Middle frontal gyrus (tissue), 1 donor: Measurements from ENCODE around the gene PGPEP1.
"Not testable (repeated sequence)": the region's sequence is repeated elsewhere in the genome, so short reads cannot be mapped to it uniquely, and the experiment has no call there.

Source experiments
- DNase-seq: peaks from one replicate; pipeline ENCODE4 v3.0.0-alpha.2; 2015; ENCODE audit warnings: low spot score; ENCODE audit errors: extremely low spot score

The PGPEP1 gene

DNA sequence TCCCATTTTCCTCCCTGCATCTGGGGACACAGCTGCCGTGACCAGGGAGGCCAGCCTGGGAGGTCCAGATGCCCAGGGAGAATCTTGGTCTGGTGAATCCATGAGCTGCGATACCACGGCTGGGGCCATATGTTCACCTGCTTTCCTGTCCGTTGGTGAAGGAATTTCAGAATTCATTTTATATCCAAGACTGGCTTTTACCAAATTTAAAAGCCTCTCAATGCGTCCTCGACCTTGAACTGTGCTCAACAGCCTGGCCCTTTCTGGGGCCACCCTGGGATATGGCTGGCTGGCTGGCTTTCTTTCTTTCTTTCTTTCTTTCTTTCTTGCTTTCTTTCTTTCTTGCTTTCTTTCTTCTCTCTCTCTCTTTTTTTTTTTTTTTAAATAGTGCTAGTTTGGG lies 23.4 kb downstream of the PGPEP1 start:
- no peak for DNase-seq

GRCh38 chr19:18364277-18364825 lies 24.0 kb downstream of the PGPEP1 start:
- DNase-seq = not testable (repeated sequence)

DNA sequence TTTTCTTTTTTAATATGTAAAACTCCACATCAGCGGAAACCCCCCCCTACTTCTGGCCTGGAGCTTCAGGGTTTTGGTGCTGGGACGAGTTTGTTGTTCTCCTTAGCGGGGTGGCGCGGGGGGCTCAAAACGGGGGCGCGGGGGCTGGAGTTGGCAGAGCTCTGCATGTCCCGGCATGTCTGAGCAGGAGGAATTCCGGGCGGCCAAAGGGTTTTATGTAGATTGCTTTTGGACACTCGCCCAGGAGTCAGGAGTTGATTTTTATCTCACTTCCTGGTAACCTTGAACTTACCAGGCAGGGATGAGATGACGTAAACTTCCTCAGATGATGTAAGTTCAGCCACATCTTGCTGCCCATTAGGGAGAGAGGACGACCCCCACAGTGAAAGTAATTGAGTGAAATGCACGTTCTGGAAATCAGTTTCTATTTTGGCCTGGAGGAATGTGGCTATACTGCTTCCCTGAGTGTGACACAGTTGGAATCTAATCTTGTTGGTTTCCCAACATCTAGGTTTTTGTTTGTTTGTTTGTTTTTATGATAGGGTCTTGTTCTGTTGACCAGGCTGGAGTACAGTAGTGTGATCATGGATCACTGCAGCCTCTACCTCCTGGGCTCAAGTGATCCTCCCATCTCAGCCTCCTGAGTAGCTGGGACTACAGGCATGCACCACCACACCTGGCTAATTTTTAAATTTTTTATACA lies 24.6 kb downstream of the PGPEP1 start:
- DNase-seq = no peak

DNA sequence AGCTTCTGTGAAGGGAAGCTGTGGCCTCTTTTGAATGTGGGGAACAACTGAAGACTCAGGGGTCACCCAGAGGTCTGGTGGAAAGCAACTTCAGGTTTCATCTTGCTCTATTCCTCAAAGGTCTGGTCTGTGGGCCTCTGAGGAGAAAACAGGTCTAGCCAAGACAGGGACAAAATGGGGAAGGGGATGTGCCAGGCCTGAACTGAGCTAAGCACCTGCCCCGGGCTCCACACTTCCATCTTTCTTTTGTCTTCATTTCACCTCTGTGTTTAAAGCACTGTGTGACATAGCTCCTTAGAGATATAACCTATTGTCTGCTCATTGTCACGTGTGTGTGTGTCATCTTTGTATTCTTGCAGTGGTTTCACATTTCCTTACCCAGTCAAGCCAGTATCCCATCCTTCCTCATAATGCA lies 25.6 kb downstream of the PGPEP1 start:
- DNase-seq = no peak

DNA sequence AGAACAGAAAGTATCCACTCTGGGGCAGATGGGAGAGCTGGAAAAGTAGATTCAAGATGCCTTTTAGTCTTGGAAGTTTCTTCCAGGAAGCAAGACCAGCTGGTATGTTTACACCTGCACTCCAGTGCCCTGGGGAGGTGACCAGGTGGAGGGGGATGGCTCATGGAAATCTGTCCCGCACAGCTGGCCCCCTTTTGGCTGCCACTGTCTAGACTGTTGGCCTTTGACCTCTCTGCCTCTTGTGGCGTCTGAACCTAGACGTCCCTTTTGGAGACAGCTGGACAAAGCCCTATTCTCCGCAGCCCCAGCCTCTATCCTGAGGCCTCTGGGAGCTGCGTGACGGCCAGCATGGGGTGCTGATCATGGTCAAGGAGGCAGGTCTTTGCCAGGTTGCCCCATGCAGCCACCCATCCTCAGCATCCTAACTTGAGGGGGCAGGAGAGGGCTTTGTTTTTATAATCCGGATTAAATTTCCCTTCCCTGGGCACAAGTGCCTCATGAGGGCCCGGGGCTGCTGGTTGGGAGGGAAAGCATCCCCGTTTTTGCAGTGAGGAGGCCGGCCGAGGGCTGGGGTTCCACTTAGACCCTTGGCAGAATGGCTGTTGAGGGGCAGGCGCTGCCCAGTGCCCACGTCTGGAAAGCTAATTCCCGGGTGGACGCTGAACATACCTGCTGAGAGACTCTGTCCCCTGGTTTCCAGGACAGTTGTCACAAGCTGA lies 28.3 kb downstream of the PGPEP1 start:
- no peak for DNase-seq

DNA sequence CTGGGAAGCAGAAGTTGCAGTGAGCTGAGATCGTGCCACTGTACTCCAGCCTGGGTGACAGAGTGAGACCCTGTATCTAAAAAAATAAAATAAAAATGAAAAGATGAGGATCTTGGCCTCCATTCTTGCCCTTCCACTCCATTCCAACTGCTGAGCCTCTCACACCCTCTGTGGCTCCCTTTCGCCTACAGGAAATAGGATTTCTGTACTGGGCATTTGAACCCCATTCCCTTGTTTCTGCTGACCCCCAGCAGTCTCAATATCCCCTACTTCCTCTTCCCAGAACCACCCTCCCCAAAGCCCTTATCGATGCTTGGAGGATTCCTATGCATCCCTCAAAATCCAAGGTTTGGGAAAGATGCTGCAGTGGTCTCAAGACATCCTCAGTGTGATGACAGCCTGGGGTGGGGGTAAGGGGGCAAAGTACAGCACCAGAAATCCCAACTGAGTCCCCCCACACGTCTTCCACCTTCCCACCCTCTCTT lies 33.1 kb downstream of the PGPEP1 start:
- DNase-seq = no peak

DNA sequence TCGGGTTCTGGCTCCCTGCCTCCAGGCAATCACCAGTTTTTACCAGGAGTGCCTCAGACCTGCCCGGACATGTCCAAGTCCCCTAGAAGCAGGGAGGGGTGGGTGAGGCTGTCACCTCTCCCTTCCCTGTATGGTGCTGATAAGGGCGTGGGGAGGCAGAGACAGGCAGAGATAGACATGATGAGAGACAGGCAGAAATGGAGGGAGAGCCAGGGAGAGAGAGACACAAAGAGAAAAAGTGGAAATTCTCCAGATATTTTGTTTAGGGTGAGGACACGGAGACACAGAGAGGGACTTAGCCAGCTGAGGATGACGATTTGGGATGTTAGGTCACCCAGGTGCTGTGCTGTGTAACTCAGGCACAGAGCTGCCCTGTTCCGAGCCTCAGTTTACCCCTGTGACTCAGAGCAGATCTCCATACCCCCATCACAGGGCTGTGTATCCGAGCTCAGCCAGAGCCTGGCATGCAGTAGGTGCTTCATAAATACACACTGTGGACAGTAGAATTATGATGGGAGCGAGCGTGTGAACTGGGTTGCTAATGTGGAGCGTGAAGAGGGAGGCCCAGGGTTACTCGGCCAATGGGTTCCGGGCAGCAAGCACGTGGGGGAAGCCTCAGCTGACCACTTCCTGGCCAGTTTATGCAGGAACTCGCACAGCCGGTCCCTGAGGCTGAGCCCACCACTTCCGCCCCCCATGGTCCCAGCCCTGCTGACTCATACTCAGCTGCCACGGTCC lies 33.7 kb downstream of the PGPEP1 start:
- no peak for DNase-seq

DNA sequence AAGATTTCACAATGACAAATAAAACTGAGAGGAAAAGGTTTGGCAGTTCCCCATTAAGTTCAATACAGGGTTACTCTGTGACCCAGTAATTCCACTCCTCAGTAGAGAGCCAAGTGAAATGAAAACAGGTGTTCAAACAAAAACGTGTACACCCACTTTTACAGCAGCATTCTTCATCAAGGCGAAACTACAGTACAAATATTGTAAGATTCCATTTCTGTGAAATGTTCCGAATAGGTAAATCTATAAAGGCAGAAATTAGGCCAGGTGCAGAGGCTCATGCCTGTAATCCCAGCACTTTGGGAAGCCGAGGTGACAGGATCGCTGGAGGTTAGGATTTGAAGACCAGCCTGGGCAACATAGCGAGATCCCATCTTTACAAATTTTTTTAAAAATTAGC lies 36.6 kb downstream of the PGPEP1 start:
- DNase-seq = no peak

DNA sequence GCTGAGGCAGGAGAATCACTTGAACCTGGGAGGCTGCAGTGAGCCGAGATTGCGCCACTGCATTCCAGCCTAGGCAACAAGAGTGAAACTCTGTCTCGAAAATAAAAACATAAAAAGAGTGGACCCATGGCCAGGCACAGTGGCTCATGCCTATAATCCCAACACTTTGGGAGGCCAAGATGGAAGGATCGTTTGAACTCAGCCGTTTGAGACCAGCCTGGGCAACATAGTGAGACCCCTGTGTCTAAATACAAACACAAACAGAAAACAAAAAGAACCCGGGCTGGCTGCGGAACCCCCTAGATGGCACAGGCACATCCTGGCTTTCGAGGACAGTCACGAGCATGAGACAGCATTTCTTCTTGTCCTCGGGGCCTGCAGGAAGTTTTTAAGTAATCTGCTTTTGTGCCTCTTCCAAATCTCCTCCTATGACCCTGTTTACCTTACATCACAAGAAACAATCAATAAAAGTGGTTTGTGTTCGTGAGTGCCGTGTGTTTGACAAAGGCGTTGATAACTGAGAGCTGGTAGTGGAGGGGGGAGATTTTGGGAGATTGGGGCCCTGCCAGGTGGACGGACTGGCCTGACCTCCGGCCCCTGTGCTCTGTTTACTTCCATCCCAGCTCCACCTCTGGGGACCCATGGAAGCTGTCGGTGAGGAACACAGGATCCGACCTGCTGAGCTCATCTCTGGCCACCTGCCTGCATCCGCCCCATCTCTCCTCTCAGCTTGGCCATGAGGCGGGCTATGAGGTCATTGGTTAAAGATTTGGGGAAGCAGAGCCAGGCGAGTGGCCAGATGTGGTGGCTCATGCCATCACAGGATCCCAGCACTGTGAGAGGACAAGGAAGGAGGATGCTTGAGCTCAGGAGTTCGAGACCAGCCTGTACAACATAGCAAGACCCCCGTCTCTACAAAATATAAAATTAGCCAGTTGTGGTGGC lies 39.7 kb downstream of the PGPEP1 start:
- no peak for DNase-seq

DNA sequence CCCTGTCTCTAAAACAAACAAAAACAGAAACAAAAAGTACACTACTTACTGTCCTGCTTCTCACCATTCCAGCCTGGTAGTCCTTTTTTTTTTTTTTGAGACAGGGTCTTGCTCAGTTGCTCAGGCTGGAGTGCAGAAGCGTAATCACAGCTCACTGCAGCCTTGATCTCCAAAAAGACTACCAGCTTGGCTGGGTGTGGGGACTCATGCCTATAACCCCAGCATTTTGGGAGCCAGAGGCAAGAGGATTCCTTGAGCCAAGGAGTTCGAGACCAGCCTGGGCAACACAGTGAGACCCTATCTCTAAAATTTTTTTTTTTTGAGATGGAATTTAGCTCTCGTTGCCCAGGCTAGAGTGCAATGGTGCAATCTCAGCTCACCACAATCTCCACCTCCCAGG lies 40.4 kb downstream of the PGPEP1 start:
- DNase-seq = no peak

- DNase-seq = not testable (repeated sequence)
Observed at GRCh38 chr19:18383622-18384021, 43.2 kb downstream of the PGPEP1 start.

DNA sequence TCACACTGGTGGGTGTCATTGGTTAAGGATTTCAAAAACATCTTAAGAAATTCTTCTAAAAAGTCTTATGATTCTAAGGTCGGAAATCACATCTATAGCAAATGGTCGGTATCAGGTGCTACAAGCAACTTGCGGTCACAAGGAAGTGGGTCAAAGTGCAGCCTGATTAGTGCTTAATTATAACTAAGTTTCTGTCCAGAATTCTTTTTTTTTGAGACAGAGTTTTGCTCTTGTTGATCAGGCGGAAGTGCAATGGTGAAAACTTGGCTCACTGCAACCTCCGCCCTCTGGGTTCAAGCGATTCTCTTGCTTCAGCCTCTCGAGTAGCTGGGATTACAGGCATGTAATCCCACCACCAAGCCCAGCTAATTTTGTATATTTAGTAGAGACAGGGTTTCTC lies 44.4 kb downstream of the PGPEP1 start:
- DNase-seq = no peak

DNA sequence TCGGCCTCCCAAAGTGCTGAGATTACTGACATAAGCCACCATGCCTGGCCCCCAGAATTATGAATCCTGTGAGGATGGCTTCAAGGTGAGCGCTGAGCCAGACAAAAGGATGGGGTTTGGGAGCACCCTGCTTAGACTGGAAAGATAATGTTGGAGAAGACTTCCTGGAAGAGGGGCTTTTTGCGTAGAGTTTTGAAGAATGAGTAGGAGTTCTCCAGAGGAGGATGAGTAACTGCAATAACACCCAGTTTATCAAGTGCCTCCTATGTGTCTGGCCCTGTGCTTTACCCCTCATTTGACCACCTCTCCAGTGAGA lies 44.9 kb downstream of the PGPEP1 start:
- DNase-seq = no peak

- DNase-seq = no peak
Observed at GRCh38 chr19:18385675-18386542, 45.5 kb downstream of the PGPEP1 start, which contains the start of gene GDF15. TSS of gene GDF15 (plus strand) at chr19:18386158. CDS start at chr19:18386190, 32 bp downstream.

GRCh38 chr19:18386543-18387271 lies 46.3 kb downstream of the PGPEP1 start:
- no peak for DNase-seq

DNA sequence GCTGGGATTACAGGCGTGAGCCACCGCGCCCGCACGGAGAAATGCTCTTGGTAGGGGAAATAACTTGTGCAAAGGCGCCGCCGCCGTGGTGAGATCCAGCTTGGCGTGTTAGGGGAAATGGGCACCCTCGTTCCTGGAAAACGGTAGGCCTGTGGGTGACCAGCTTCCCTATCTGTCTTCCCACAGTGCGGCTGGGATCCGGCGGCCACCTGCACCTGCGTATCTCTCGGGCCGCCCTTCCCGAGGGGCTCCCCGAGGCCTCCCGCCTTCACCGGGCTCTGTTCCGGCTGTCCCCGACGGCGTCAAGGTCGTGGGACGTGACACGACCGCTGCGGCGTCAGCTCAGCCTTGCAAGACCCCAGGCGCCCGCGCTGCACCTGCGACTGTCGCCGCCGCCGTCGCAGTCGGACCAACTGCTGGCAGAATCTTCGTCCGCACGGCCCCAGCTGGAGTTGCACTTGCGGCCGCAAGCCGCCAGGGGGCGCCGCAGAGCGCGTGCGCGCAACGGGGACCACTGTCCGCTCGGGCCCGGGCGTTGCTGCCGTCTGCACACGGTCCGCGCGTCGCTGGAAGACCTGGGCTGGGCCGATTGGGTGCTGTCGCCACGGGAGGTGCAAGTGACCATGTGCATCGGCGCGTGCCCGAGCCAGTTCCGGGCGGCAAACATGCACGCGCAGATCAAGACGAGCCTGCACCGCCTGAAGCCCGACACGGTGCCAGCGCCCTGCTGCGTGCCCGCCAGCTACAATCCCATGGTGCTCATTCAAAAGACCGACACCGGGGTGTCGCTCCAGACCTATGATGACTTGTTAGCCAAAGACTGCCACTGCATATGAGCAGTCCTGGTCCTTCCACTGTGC lies 47.9 kb downstream of the PGPEP1 start:
- DNase-seq = peak; percentile 36

DNA sequence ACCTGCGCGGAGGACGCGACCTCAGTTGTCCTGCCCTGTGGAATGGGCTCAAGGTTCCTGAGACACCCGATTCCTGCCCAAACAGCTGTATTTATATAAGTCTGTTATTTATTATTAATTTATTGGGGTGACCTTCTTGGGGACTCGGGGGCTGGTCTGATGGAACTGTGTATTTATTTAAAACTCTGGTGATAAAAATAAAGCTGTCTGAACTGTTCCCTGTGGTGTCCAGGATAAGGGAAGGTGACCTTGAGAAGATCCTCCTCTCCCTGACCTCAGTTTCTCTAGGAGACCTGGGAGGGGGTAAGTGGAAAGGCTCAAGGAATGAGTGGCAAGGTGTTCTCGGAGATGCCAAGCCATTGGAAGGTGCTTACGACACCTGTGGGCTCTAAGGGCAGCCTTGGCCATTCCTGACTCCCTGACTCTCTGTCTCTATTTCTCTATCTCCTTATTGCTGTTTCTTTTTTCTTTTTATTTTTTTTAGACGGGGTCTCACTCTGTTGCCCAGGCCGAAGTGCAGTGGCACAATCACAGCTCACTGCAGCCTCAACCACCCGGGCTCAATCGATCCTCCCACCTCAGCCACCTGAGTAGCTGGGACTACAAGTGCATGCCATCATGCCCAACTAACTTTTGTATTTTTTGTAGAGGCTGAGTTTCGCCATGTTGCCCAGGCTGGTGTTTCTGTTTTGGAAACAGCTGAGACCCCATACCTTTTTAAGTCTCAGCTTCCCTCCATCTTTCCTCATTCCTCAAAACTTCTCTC lies 48.7 kb downstream of the PGPEP1 start:
- DNase-seq = no peak

- no peak for DNase-seq
Observed at GRCh38 chr19:18389726-18390064, 49.3 kb downstream of the PGPEP1 start.
